ENCODE measurements around the gene YARS2. TPM values are rescaled to one million over a fixed set of nuclear protein-coding genes. Genes with fewer than 3 reads are reported as not detected.

Gene YARS2
- total and polyA plus RNA-seq, 9 of the 15 experiments (the other 6 are each of a cell fraction or from before 2014, with no cell fraction given), result 15.2 to 40.9 (median 28.7) TPM

GRCh38 chr12:32755654-32756475, at the start of gene YARS2 (continued):
- TF ChIP-seq RERE (CRISPR knock-in tag; IDR thresholded peaks at IDR 0.05; ENCODE audit: borderline replicate concordance) (no peak), MBD1 (CRISPR knock-in tag; IDR thresholded peaks at IDR 0.05) (no peak), RHOXF2B (CRISPR knock-in tag; conservative IDR thresholded peaks at IDR 0.05) (no peak), ZNF780A (CRISPR knock-in tag; IDR thresholded peaks at IDR 0.05) (no peak), SNAPC5 (CRISPR knock-in tag; IDR thresholded peaks at IDR 0.05) (no peak), SETDB1 (IDR thresholded peaks at IDR 0.05; ENCODE audit: low read length) (no peak), ZNF280B (CRISPR knock-in tag; IDR thresholded peaks at IDR 0.05) (no peak), SMARCC2 (IDR thresholded peaks at IDR 0.05; ENCODE audit: low read depth) (no peak), CEBPG (CRISPR knock-in tag; IDR thresholded peaks at IDR 0.05) (no peak), CEBPG (tag; conservative IDR thresholded peaks at IDR 0.05 in 1 of 2, IDR thresholded peaks at IDR 0.05 in 1 of 2) (no peak), ZNF316 (IDR thresholded peaks at IDR 0.05) (no peak), ZBTB26 (CRISPR knock-in tag; IDR thresholded peaks at IDR 0.05) (no peak), NKRF (IDR thresholded peaks at IDR 0.05; ENCODE audit: borderline replicate concordance) (no peak), TCF3 (CRISPR knock-in tag; IDR thresholded peaks at IDR 0.05) (no peak), ZNF311 (CRISPR knock-in tag; IDR thresholded peaks at IDR 0.05) (no peak)

All from K562 (cell line).